ENCODE data around the gene BGLAP.

BGLAP gene

GRCh38 chr1:156260896-156261295 lies 18.9 kb downstream of the BGLAP start:
- DNase-seq, result no peak

GRCh38 chr1:156262461-156263287 lies 20.7 kb downstream of the BGLAP start:
- no peak for DNase-seq

GRCh38 chr1:156263288-156263655 lies 21.3 kb downstream of the BGLAP start:
- no peak for DNase-seq

GRCh38 chr1:156266051-156266450 lies 24.1 kb downstream of the BGLAP start:
- no peak for DNase-seq

- no peak for DNase-seq
Observed at GRCh38 chr1:156268336-156268735, 26.4 kb downstream of the BGLAP start.

- DNase-seq, result no peak
Observed at GRCh38 chr1:156270314-156270713, 28.3 kb downstream of the BGLAP start.

- no peak for DNase-seq
Observed at GRCh38 chr1:156276532-156276931, 34.5 kb downstream of the BGLAP start.

- no peak for DNase-seq
Observed at GRCh38 chr1:156276966-156277381, 35.0 kb downstream of the BGLAP start.

GRCh38 chr1:156279837-156280236 lies 37.9 kb downstream of the BGLAP start:
- DNase-seq, result no peak

GRCh38 chr1:156281281-156281680 lies 39.3 kb downstream of the BGLAP start:
- DNase-seq, result no peak

- DNase-seq, result peak; percentile 29
Observed at GRCh38 chr1:156281693-156282478, 39.9 kb downstream of the BGLAP start.

GRCh38 chr1:156282479-156283222 lies 40.7 kb downstream of the BGLAP start, which contains the start of gene SMG5:
Gene SMG5, minus strand, starts transcription at chr1:156282825. Its CDS starts 145 bp downstream, at chr1:156282680.
- DNase-seq, result peak; percentile 96

GRCh38 chr1:156283521-156283920 lies 41.5 kb downstream of the BGLAP start:
- no peak for DNase-seq

- DNase-seq, result no peak
Observed at GRCh38 chr1:156284112-156284511, 42.1 kb downstream of the BGLAP start, which contains the start of gene TMEM79. Gene TMEM79, plus strand, starts transcription at chr1:156284325. Its CDS starts 902 bp downstream, at chr1:156285227.

GRCh38 chr1:156284757-156285156 lies 42.8 kb downstream of the BGLAP start:
- no peak for DNase-seq

- DNase-seq, result no peak
Observed at GRCh38 chr1:156285437-156285836, 43.5 kb downstream of the BGLAP start.

- DNase-seq, result no peak
Observed at GRCh38 chr1:156286061-156286460, 44.1 kb downstream of the BGLAP start.

- DNase-seq, result no peak
Observed at GRCh38 chr1:156289857-156290256, 47.9 kb downstream of the BGLAP start.

GRCh38 chr1:156291226-156292061 lies 49.5 kb downstream of the BGLAP start:
- peak; percentile 28 for DNase-seq

Data from DMS79 (cell line).